ENCODE results near the gene PDZD2.

Gene PDZD2

GRCh38 chr5:31832966-31833365, 194.0 kb downstream of the PDZD2 start:
- no peak for DNase-seq

DNA sequence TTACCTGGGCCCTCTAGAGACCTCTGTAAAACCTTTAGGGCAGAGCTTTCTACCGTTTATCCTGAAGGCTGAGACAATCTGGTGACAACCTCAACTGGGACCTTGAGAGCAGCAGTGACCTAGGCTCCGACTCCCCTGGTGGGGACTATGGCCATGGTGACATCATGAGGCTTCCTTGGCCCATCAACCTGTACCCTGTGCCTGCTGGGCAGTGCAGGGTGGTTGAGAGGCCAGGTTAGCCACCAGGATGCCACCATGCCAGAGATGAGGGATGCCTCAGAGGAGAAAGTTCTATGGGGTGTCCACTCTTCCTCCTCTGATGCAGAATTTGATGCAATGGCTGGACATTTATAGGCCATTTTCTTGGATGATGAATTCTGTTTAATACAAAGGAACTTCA, 194.8 kb downstream of the PDZD2 start:
- no peak for DNase-seq

GRCh38 chr5:31844622-31845345, 205.9 kb downstream of the PDZD2 start:
- no peak for DNase-seq

- no peak for DNase-seq
These were observed 206.4 kb downstream of the PDZD2 start for GRCh38 chr5:31845361-31845760.

GRCh38 chr5:31846934-31847333, 208.0 kb downstream of the PDZD2 start:
- DNase-seq, result no peak

DNA sequence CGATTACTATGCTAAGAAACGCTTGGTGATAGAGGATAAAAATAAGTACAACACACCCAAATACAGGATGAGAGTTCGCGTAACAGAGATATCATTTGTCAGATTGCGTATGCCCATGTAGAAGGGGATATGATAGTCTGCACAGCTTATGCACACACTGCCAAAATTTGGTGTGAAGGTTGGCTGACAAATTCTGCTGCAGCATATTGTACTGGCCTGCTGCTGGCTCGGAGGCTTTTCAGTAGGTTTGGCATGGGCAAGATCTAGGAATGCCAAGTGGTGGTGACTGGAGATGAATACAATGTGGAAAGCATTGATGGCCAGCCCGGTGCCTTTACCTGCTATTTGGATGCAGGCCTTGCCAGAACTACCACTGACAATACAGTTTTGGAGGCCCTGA, 208.4 kb downstream of the PDZD2 start:
- DNase-seq, result peak; percentile 7

DNA sequence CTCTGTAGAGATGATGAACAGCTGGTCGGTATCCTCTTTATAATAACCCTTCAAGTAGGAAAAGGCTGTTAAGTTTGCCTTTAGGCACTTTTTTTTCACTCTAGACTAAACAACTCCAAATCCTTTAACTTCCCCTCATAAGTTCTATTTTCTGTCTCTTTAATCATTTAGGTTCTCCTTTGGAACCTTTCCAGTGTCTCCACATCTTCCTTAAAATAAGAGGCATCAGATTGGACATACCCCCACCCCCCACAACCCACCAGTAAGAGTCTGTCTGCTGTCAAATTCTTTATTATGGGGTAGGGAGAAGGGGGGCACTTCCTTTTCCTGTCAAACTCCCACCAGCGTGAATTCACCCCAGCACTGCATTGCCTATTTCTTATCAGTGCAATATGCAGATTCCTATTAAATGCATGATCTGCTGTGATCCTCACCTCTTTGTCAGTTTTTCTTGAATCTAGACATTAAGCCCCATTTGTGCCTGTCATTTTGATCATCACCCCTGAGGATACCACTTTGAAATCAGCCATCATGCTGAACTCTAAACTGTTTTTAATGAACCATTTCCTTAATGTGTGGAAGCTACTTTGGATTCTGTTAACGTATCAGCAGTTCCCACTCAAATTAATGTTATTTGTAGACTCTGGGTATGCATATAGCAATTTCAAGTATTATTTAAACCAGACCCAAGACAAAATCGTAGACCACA, 212.2 kb downstream of the PDZD2 start:
- peak; percentile 15 for DNase-seq

DNA sequence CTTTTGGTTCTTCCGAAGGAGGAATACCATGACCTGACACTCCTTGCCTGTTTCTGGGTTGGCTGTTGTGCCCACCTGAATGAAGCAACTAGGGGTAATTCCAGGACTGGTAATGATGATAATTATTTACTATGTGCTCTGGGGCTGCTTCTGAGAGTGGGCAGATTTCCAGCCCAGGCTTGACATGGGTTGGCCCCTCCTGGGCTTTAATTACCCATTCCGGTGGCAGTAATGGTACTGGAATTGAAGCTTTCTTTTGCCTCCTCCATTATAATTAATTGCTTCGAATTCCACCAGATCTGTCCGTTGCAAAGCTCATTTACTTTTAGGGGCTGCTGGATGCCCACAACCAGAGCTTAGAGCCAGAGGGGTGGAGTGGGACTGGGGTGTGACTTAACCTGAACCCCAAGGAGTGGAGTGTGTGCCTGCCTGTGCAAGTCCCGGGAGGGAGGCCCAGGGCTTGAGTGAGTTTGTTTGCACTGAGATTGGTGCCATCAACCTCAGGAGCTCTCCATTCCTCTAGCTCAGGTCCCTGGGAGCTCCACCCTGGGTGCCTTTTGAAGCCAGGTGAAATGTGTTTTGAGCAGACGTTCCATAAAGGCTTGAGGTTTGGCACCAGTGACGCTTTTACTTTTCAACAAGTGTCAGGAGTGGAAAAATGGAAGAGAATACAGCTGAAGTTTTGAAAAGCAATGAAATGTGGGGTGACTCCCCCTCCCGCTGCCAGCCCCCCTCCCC, 214.6 kb downstream of the PDZD2 start:
- DNase-seq, result peak; percentile 51

- DNase-seq, result peak; percentile 59
These were observed 215.5 kb downstream of the PDZD2 start for GRCh38 chr5:31854181-31855133.

GRCh38 chr5:31855134-31856040, 216.5 kb downstream of the PDZD2 start:
- DNase-seq, result peak; percentile 68

DNA sequence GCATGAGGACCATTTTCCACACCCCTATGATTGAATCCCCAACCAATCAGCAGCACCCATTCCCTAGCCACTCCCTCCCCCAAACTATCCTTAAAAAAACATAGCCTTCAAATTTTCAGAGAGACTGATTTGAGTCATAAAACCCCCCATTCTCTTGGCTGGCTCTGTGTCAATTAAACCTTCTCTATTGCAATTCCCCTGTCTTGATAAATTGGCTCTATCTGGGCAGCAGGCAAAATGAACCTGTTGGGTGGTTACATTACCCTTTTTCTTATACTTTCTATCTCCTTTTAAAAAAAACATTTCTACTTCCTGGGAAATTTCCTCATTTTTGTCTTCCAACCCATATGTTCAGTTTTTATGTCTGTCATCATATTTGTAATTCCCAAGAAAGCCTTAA, 220.2 kb downstream of the PDZD2 start:
- DNase-seq, result no peak

DNA sequence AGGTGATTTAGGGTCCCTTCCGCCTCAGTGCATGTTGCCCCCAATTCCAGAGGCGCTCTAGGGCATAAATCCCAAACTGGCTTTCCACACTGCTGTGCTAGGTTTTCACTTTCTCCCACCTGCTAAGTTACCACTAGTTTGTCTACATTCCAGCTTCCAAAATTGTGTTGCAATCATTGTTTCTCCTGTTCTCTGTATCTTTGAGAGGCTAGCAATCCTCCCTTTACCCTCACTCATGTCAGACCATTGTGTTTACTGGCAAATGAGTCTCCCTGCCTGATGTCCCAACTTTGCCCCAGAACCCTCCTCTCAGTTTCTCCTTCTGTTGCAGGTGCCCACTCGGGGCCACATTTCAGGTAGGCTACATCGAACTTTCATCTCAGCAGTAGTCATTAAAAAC, 221.3 kb downstream of the PDZD2 start:
- no peak for DNase-seq

- no peak for DNase-seq
These were observed 221.9 kb downstream of the PDZD2 start for GRCh38 chr5:31860726-31861433.

- no peak for DNase-seq
These were observed 222.7 kb downstream of the PDZD2 start for GRCh38 chr5:31861601-31862000.

GRCh38 chr5:31863991-31864411, 225.1 kb downstream of the PDZD2 start:
- peak; percentile 46 for DNase-seq

DNA sequence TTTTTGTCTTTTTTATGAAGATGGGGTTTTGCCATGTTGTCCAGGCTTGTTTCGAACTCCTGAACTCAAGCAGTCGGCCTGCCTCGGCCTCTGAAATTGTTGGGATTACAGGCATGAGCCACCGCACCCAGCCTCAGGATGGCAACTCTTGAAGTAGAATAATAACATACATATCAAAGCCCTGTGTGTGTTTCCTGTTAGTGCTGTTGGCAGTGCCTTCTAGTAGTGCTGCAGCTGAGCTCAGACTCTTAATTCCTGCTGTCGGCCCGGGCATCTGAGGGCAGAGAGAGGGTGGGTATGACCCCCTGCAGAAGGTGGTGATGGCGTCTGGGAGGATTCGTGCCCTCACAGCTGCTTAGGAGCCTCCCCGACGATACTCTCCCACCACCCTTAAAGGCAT, 227.2 kb downstream of the PDZD2 start:
- DNase-seq, result no peak

DNA sequence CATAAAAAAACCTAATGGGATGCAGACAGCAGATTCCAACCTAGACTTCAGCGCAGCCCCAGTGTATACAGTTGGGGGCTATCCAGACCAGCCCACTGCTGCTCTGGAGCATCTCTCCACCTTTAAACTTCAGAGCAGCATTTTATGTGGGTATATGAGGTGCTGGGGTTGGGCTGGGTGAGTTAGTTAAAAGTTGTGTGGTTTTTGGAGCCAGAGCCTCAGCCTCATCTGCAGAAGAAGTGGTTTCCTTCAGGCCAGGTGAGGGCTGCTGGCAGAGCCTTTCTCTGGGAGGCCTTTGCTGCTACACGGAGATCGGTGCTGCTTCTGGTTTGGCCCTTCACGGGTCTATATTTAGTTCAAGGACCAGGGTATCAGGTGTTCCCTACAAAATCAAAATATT, 228.3 kb downstream of the PDZD2 start:
- DNase-seq, result no peak

- no peak for DNase-seq
These were observed 241.5 kb downstream of the PDZD2 start for GRCh38 chr5:31880449-31880848.

DNA sequence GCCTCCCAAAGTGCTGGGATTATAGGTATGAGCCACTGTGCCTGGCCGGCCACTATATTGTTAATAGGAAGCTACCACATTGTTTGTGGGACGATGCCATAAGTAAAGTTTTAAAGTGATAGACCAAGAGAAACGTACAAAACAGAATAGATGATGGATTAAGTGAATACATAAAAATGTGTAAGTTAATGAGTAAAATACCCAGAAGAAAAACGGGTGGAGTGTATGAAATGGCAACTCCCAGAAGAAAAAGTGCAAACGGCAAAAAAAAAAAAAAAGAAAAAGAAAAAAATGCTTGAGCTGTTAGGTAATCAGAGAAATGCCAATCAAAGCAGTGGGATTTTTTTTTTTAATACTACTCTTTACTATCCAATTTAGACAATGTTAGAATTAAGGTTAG, 246.0 kb downstream of the PDZD2 start:
- DNase-seq, result no peak

GRCh38 chr5:31886206-31886605, 247.3 kb downstream of the PDZD2 start:
- DNase-seq, result no peak

DNA sequence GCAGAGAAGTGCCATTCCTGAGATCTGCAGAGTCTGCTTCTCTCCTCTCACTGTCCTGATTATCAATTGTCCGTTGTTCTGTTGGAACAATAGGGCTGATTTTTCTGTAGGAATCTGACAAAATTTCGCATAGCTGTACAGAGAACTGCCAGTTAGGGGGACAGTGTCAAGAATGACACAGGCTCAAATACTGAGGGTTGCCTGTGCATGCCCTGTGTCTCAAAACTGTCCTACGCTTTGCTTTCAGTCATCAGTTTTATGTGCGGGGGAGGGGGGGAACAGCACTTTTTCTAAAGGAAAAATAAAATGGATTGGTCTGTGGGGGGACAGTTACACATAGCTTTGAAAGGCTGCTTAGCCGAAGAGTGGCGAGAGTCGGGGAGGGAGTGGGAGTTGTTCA, 248.6 kb downstream of the PDZD2 start:
- no peak for DNase-seq
